NOMO-1 treated with dmso at 0.1 percent for 144 hours (cell line): ENCODE measurements around the gene GRPEL1.
A peak's percentile ranks its signal among the peaks of the same experiment; 100 is the strongest.

Experiments
- DNase-seq: peaks from one replicate; lab custom pipeline; 2025; ENCODE audit not compliant: unreplicated experiment; lab: John Stamatoyannopoulos, UW

The GRPEL1 gene

DNA sequence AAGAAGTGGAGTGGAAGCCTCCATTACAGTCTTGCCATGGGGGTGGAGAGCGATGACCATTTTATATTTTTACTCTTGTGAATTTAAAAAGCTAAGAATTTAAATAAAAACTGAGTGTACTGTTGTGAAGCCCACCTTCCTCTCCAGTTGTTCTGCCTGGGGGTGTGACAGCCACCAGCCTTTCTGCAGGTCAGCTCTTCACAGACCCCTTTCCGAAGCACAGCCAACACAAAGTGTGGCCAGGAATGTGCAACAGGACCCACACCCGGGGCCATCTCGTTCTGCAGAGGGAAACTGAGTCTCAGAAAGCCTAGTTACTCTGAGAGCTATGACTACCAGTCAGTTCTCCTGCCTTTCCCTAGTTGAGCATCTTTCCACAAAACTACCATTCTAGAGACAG is 1.4 kb downstream of the GRPEL1 start:
- DNase-seq: no peak

DNA sequence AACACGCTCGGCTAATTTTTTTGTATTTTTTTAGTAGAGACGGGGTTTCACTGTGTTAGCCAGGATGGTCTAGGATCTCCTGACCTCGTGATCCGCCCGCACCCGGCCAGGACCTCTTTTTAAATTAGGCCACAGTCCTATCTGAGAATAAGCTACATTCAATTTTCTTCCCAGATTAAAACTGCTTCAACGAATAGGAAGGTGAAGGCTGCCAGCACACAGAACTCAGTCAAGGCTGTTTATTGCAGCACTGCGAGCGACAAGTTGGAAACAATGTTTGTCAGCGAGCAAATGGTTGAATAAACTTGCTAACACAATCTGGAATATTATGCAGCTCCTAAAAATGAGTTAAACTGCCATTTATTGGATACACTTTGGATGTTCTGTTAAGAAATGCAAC is 1.9 kb downstream of the GRPEL1 start:
- DNase-seq: no peak

DNA sequence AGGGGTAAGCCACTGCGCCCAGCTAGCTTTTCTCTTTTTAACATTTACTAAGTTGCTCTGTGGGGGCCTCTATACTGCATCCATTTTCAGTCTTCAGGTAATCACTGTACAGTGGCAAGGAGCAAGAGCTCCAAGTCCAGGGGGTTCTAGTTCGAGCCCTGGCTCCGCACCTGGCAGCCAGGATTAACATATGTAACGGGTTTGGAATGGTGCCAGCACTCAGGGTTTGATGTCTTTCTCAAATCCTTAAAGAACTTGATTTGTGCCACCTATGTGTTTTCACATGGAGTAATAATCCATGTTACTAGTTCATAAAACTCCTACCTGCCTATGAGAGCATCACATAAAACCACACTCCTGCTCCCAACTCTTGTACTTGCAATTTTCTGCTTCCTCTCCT is 4.5 kb downstream of the GRPEL1 start:
- DNase-seq: no peak

DNA sequence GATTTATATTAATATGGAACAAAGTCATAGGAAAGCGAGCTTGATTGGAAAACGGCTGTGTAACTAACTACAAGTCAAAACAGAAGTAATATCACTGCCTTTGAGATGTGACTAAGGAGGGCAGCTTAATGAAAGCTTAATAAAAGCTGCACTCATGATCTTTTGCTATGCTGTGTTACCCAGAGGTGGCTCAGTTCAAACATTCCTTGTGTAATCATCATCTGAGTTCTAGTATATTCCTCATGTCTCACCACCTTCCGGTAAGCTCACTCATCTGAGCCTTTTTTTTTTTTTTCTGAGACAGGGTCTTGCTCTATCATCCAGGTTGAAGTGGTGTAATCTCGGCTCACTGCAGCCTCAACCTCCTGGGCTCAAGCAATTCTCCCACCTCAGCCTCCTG is 5.0 kb downstream of the GRPEL1 start:
- DNase-seq: no peak

DNA sequence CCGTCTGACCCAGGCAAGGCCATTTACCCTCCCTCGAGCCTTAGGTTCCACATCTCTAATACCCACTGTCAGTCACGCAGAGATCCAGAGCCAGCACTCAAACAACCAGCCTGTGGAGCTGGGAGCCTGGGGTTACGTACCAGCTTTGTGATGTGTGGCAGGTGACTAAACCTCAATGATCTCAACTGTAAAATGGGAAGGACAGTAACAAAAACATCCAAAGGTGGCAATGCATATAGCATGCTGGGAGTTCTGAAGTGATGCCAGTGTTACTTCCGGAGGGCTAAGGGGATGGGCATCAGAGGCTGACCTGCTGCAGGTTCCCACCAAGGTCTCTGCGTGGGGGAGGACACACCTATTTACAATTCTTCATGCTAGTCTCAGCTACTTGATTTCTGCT is 6.0 kb downstream of the GRPEL1 start:
- no peak for DNase-seq

DNA sequence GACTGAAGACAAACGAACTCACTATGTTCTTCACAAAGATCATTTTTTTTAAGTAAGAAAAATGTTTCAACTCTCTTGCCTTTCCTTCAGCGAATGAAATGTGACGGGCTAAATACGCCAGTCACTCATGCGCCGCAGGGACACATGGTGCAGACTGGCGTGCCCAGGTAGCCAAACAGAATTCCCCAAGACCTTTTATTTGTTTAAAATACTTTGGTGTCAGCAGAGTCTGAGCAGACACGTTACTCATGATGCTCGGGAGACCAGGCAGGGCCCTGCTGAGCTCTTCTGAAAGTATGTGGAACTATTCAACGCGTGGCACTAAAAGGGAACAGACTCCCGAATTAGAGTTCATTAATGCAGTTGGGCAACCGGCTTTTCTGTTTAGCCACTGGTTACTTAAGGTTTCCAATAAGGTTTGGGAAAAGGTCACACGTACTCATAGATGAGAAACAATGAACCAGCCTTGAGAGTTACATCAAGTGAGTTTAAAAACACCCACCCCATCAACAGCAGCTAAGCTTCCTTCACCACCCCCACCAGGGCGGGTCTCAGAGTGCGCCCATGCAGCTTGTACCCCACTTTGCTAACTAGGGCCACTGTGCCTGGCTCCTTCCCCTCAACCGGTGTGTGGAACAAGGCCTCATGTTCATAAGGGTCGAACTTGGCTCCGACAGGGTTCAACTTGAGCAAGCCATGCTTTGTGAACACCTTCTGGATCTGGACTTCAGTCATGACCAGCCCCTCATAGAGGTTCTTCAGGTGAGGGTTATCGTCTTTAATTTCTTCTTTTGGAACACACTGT is 7.3 kb downstream of the GRPEL1 start:
- peak; percentile 37 for DNase-seq

DNA sequence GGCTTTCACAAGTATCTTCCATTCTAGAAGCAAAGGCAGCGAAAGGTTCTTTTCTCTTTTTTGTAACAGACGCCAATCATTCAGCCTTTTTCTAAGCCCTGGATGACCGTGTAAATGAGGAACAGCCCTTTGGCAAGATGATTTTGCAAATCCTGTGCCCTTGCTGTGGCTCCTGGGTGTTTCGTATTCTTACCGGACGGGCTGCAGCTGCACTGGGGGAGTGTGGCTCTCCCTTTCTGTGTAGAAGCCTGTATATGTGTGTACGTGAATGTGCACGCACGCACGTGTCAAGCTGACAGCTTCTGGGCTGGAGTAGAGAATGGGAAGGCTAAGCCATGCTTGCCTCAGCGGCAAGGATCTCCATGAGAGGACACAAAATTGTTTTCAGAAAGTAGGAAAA is 8.2 kb downstream of the GRPEL1 start:
- peak; percentile 79 for DNase-seq

DNA sequence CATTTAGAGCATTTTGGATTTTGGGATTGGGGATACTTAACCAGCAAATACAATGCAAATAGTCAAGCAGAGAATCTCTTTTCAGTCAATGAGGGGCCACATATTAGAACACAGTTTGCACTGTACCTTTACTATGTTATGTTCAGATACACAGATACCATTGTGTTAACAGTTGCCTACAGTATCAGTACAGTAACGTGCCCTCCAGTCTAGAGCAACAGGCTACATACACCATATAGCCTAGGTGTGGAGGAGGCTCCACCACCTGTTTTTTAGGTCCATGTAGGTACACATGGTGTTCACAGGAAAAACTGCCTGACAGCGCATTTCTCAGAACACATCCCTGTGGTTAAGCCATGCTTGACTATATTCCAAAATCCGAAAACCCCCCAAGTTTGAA is 9.1 kb downstream of the GRPEL1 start:
- DNase-seq: no peak

DNA sequence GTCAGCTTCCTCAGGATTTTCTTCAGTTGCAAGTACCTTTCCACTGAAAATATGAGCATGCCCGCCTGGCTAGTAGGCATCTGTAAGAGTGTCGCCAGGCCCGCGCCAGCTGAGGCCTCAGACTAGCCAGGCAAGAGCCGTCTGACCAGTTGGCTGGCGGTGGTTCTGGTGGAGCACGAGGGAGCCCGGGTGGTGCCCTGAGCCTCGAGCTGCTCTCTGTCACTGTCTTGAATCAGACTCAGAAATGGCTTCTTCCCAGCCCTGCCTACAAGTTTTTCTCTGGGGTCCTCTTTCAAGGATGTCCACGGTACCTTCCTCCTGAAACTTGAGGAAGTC is 11.9 kb downstream of the GRPEL1 start:
- DNase-seq: no peak

DNA sequence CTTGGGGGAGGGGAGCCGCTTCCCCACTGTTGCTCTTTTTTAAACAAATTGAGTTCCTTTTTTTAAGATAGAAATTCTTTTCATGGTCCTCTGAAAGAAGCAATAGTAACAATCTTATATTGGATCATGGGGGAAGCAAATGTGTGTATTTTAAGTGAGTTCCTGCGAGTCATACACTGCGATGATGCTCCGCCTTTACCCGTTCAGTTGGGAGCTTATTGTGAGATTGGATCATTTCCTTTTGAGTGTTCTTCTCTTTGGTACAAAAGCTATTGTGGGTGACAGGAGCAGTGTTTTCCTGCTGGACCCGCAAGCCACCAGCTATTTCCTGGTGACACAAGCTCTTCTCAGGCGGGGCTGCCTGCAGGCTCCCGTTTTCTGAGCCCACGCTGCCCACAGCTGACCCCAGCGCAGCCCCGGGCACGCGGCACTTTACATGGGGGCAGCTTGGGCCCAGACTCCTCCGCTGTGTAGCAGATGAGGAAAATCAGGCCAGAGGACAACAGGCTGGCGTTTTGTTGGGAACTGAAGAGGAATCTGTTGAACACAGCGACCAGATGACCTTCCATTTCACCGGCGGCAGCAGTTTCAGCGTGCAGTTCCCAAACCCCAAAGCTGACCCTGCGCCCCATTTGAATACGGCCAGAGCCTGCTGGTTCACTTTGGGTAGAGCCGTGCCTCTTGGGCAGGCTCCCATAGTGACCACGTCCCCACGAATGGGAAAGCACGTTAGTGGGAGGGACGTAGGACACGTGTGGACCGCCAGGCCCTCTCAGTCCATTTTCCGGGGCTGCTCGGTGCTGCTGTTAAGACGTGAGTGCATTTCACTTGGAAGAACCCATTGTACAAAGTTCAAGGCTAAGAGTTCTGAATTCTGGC is 12.5 kb downstream of the GRPEL1 start:
- DNase-seq: no peak

DNA sequence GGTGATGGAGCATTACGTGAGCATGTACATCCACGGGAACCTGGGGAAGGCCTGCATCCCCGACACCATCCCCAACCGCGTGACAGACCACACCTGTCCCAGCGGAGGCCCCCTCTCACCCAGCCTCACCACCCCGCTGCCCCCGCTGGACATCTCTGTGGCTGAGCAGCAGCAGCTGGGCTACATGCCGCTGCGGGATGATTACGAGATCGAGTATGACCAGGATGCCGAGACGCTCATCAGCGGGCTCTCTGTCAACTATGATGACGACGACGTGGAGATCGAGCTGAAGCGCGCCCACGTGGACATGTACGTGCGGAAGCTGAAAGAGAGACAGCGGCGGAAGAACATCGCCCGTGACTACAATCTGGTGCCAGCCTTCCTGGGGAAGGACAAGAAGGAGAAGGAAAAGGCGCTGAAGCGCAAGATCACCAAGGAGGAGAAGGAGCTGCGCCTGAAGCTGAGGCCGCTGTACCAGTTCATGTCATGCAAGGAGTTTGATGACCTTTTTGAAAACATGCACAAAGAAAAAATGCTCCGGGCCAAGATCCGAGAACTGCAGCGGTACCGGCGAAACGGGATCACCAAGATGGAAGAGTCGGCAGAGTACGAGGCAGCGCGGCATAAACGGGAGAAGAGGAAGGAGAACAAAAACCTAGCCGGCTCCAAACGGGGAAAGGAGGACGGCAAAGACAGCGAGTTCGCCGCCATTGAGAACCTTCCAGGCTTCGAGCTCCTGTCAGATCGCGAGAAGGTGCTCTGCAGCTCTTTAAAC is 13.6 kb downstream of the GRPEL1 start:
- DNase-seq: no peak

DNA sequence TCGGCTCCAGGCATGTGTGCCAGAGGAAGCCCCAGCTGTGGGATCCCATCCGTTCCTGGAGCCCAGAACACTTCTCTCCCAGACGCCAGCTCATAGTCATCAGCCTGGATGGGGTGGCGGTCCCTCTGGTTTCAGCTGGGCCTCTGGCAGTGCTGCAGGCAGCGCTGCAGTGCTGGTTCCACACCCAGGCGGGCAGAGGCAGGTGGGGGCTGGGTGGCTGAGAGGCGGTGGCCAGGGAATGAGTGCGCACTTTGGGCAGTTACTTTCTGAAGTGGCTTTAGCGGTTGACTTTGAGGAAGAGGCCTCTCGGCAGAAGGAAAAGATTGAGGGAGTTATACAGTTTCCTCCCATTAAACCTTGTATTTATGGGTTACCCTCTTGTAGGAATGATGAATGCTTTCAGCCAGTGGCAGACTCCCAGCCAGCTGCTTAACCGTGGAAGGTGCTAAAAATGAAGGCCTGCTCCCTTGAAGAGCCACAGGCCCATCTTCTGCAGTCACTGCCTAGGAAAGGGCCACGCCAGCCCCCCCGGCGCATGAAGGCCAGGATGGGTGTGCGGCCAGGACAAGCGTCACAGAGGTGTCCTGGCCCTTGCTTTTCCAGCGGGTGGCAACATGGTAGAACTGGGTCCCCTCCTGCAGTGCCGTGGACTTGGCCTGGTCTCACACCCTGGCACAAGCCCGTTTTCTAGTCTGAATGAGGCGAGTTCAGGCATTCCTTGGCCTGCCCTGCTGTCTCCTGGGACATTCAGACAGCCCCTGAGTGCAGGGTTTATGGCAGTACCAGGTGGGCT is 14.7 kb downstream of the GRPEL1 start:
- peak; percentile 88 for DNase-seq

DNA sequence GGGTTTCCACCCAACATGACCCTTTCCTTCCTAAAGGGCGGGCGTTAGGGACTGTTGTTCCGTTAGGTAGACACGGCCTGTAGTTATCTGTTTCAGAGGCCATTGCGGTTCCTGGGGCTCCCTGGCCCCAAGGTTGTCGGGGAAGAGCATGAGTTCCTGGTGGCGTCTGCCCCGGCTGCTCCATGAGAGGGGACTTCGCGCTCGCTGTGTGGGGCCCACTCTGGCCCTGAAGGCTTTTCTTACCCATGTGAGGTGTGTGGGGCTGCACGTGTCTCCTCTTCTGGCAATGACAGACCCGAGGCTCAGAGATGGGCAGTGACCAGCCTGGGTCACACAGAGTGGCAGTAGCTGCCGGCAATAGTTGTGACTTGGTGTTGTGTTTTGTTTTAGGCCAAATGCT is 15.6 kb downstream of the GRPEL1 start:
- DNase-seq: no peak

DNA sequence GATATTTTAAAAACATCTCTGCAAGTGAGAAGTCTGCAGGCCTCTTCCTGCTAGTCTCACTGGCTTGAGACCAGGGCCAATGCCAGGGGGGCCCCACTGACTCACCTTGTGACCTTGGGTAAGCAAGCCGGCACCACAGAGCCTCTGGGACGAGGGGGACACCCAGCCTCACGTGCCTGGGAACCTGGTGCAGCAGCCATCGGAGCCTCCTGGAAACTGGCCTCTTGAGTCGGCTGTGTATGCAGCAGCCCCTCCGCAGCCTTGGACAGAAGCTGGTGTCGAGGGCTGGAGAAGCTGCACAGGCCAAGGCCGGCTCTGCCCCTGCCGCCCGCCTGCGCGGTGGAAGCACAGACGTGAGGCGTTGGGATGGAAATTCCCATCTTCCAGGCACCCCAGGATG is 16.0 kb downstream of the GRPEL1 start:
- DNase-seq: no peak

DNA sequence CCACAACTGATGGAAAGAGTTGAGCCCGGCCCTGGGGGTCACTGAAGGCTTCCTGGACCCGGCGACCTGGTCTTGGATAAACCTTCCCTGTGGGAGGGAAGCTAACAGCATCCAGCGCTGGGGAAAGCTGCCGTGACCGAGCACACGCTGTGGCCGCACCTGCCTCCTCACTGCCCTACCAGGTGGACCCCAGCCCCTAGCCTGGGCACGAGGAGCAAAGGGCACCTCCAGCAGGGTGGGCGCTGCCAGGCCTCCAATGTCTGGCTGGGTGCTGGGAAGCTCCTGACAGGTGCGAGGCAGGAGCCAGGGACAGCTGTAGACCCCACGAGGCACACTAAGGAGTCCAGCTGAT is 16.7 kb downstream of the GRPEL1 start:
- no peak for DNase-seq

DNA sequence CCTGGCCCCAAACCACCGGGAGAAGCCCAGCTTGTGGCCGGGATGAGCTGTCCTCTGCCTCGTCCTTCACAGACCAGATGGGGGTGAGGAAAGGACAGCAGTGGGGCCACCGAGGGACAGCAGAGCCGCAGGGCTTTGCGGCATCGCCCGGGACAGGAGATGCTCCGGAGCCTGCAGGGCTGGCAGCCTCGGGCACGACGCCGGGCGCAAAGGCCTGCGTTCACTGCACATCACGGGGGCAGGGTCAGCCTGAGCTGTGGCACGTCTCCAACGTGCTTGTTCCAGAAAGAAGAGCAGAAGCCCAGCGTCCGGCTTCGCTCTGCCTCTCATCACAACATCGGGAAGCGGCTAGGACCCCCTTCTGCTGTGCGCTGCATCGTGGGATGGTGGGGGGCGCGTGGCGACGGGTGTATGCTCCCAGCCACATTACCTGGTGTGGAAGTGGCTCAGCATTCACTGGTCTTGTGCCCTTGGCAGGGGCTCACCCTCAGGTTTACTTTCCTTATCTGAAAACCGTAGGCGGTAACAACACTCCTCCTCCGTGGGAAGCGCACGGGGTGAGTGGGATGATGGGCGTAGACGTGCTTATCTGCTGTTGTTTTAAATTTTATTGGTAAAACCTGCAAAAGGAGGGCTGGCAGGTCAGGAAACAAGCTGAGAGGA is 17.3 kb downstream of the GRPEL1 start:
- DNase-seq: no peak

DNA sequence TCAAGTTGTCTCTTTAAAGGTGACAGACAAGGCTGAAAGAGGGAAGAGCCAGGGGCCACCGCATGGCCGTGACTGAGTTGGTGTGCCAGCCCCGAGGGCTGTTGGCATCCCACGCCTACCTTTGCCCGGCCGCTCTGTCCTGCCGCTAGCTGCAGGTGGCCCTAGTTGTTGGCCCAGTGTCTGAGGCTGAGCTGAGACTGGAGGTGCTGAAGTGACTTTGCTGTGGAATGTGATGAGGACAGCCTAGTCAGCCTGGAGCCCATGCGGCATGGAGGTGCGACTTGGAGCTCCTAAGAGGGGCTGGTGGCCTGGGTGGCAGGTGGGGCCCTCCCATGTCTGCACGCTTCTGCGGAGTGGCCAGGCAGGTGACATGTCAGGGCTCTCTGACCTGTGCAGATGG is 18.1 kb downstream of the GRPEL1 start:
- no peak for DNase-seq

DNA sequence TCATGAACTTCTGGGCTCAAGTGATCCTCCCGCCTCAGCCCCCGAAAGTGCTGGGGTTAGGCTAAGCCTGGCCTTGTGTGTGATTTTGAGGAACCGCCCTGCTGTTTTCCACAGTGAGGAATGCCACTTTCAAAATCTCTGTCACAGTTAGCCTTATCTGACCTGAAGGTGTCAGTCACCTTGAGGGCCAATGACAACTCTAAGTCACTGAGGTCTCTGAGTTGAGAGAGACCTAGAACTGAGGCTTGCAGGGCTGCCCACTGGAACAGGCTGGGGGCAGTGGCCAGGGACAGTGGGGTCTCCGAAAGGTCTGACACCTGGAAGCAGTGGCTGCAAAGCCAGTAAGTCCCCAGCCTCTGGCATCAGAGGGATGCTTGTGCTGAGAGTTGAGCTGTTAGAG is 18.6 kb downstream of the GRPEL1 start:
- DNase-seq: no peak

DNA sequence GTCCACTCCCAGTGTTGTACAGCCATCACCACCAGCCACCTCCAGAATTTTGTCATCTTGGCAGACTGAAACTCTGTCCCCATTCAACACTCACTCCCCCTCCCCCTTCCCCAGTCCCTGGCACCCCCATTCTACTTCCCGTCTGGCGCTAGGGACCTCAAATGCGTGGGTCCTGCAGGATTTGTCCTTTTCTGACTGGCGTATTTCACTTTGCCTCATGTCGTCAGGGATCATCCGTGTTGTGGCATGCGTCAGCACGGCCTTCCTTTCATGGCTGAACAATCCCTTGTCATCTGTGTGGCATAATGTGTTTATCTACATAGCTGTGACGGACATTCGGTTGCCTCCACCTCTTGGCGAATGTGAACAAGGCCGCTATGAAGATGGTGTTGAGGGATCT is 19.2 kb downstream of the GRPEL1 start:
- DNase-seq: no peak

DNA sequence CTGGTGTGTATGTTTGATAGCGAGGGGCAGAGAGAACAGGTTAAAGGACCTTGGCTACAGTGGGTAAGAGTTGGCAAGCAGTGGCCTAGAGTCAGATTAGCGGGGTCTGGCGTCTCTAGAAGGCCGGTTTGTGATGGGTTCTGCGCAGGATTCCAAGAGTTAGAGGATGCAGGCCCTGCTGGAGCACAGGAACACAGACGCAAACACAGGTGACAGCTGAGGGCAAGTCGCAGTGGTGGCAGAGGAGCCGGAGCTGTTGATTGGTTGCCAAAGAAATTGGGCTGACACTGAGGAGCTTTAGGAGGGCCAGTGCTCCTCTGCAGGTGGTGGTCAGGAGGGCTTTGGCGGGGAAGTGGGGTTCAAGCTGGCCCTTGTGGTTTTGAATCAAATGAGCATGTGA is 20.9 kb downstream of the GRPEL1 start:
- DNase-seq: no peak
